ENCODE results near the gene ATF7IP2. TPM values are rescaled to one million over a fixed set of nuclear protein-coding genes. Genes with fewer than 3 reads are reported as not detected.
"Not testable (repeated sequence)": the region's sequence is repeated elsewhere in the genome, so short reads cannot be mapped to it uniquely, and the experiment has no call there.

Gene ATF7IP2
- total and polyA plus RNA-seq, 3 experiments from 2014 or later, result 12.4 to 119 (median 14.3) TPM

- Mint-ChIP-seq H3K9me3 (peaks cover 17 to 53% (median 43%) of the 10 kb centered on the region in 5 donors), H3K4me1 (peaks cover 29 to 41% (median 30%) of the 10 kb centered on the region in 3 donors), H3K27me3 (no peaks in the 10 kb centered on the region), H3K27ac (peak overlapping the region in 3 of 8 donors; percentile 32 to 74 (median 50)), H3K4me3 (no peak overlapping the region), H3K36me3 (peaks cover 25 to 77% (median 48%) of the 10 kb centered on the region in 3 donors)
- H3K4me1 ChIP-seq (ENCODE audit: insufficient read depth, low read length), result no peaks in the 10 kb centered on the region
- no peak overlapping the region for H3K4me3 ChIP-seq (ENCODE audit: low read length)
- no peaks in the 10 kb centered on the region for H3K27me3 ChIP-seq (ENCODE audit: insufficient read depth, low read length, poor library complexity, severe bottlenecking)
- CTCF ChIA-PET, result no interaction called here
- DNase-seq, result no peak
- no peaks in the 10 kb centered on the region for H3K36me3 ChIP-seq (ENCODE audit: insufficient read depth, low read length)
- H3K27ac ChIP-seq (ENCODE audit: low read depth, low read length), result no peak overlapping the region
- POLR2A ChIA-PET, result no interaction called here
- peaks cover 32% of the 10 kb centered on the region for H3K9me3 ChIP-seq (ENCODE audit: low read length)
Observed at GRCh38 chr16:10405386-10405939, 19.6 kb downstream of the ATF7IP2 start.

- peaks cover 28% of the 10 kb centered on the region for H3K9me3 ChIP-seq (ENCODE audit: low read length)
- H3K4me3 ChIP-seq (ENCODE audit: low read length), result no peak overlapping the region
- H3K4me1 ChIP-seq (ENCODE audit: insufficient read depth, low read length), result no peaks in the 10 kb centered on the region
- no peak overlapping the region for H3K27ac ChIP-seq (ENCODE audit: low read depth, low read length)
- Mint-ChIP-seq H3K4me3 (no peak overlapping the region), H3K36me3 (peaks cover 17 to 84% (median 51%) of the 10 kb centered on the region in 3 donors), H3K4me1 (peaks cover 13 to 43% (median 21%) of the 10 kb centered on the region in 3 donors), H3K27me3 (no peaks in the 10 kb centered on the region), H3K9me3 (peaks cover 41 to 77% (median 73%) of the 10 kb centered on the region in 5 donors), H3K27ac (peak overlapping the region in 3 of 8 donors; percentile 47 to 73 (median 48))
- ChIA-PET CTCF (no interaction called here), POLR2A (no interaction called here)
- H3K27me3 ChIP-seq (ENCODE audit: insufficient read depth, low read length, poor library complexity, severe bottlenecking), result no peaks in the 10 kb centered on the region
- H3K36me3 ChIP-seq (ENCODE audit: insufficient read depth, low read length), result no peaks in the 10 kb centered on the region
- no peak for DNase-seq
Observed at GRCh38 chr16:10408824-10409381, 23.0 kb downstream of the ATF7IP2 start.

GRCh38 chr16:10409713-10410112, 23.9 kb downstream of the ATF7IP2 start:
- H3K27ac ChIP-seq (ENCODE audit: low read depth, low read length); POLR2A ChIA-PET; H3K36me3 ChIP-seq (ENCODE audit: insufficient read depth, low read length); H3K4me3 ChIP-seq (ENCODE audit: low read length); H3K27me3 Mint-ChIP-seq; CTCF ChIA-PET; H3K4me1 ChIP-seq (ENCODE audit: insufficient read depth, low read length); H3K27me3 ChIP-seq (ENCODE audit: insufficient read depth, low read length, poor library complexity, severe bottlenecking); DNase-seq: not testable (repeated sequence)
- peaks cover 28% of the 10 kb centered on the region for H3K9me3 ChIP-seq (ENCODE audit: low read length)
- peak overlapping the region in 2 of 8 donors; percentile 38 for H3K27ac Mint-ChIP-seq
- H3K9me3 Mint-ChIP-seq, result peaks cover 46 to 84% (median 80%) of the 10 kb centered on the region in 5 donors
- peaks cover 20 to 87% (median 53%) of the 10 kb centered on the region in 3 donors for H3K36me3 Mint-ChIP-seq
- H3K4me3 Mint-ChIP-seq, result peak overlapping the region in 1 of 7 donors; percentile 37
- H3K4me1 Mint-ChIP-seq, result peaks cover 13 to 43% (median 21%) of the 10 kb centered on the region in 3 donors

- peaks cover 12 to 43% (median 21%) of the 10 kb centered on the region in 3 donors for H3K4me1 Mint-ChIP-seq
- Histone ChIP-seq H3K4me1 (ENCODE audit: insufficient read depth, low read length) (no peaks in the 10 kb centered on the region), H3K9me3 (ENCODE audit: low read length) (peaks cover 34% of the 10 kb centered on the region), H3K27me3 (ENCODE audit: insufficient read depth, low read length, poor library complexity, severe bottlenecking) (no peaks in the 10 kb centered on the region), H3K27ac (ENCODE audit: low read depth, low read length) (no peak overlapping the region), H3K4me3 (ENCODE audit: low read length) (no peak overlapping the region), H3K36me3 (ENCODE audit: insufficient read depth, low read length) (no peaks in the 10 kb centered on the region)
- peaks cover 53 to 91% (median 87%) of the 10 kb centered on the region in 5 donors for H3K9me3 Mint-ChIP-seq
- H3K27me3 Mint-ChIP-seq, result no peaks in the 10 kb centered on the region
- no peak overlapping the region for H3K4me3 Mint-ChIP-seq
- peak overlapping the region in 1 of 8 donors; percentile 83 for H3K27ac Mint-ChIP-seq
- CTCF ChIA-PET, result no interaction called here
- DNase-seq, result no peak
- peaks cover 27 to 92% (median 56%) of the 10 kb centered on the region in 3 donors for H3K36me3 Mint-ChIP-seq
- POLR2A ChIA-PET, result no interaction called here
Observed at GRCh38 chr16:10410469-10410868, 24.6 kb downstream of the ATF7IP2 start.

- H3K9me3 ChIP-seq (ENCODE audit: low read length), result peaks cover 38% of the 10 kb centered on the region
- Mint-ChIP-seq H3K36me3 (peaks cover 29 to 93% (median 68%) of the 10 kb centered on the region in 3 donors), H3K4me1 (peaks cover 11 to 43% (median 21%) of the 10 kb centered on the region in 3 donors), H3K27ac (peak overlapping the region in 2 of 8 donors; percentile 3 to 70), H3K27me3 (no peaks in the 10 kb centered on the region), H3K9me3 (peaks cover 57 to 98% (median 92%) of the 10 kb centered on the region in 5 donors), H3K4me3 (no peak overlapping the region)
- DNase-seq, result no peak
- ChIA-PET CTCF (no interaction called here), POLR2A (no interaction called here)
- no peaks in the 10 kb centered on the region for H3K27me3 ChIP-seq (ENCODE audit: insufficient read depth, low read length, poor library complexity, severe bottlenecking)
- no peak overlapping the region for H3K4me3 ChIP-seq (ENCODE audit: low read length)
- H3K36me3 ChIP-seq (ENCODE audit: insufficient read depth, low read length), result no peaks in the 10 kb centered on the region
- H3K4me1 ChIP-seq (ENCODE audit: insufficient read depth, low read length), result no peaks in the 10 kb centered on the region
- no peak overlapping the region for H3K27ac ChIP-seq (ENCODE audit: low read depth, low read length)
Observed at GRCh38 chr16:10412935-10413601, 27.2 kb downstream of the ATF7IP2 start.

GRCh38 chr16:10418204-10418603, 32.3 kb downstream of the ATF7IP2 start:
- POLR2A ChIA-PET; H3K27ac ChIP-seq (ENCODE audit: low read depth, low read length); H3K4me1 Mint-ChIP-seq; H3K27me3 Mint-ChIP-seq; H3K27ac Mint-ChIP-seq; H3K4me3 ChIP-seq (ENCODE audit: low read length); DNase-seq; H3K36me3 ChIP-seq (ENCODE audit: insufficient read depth, low read length); H3K4me3 Mint-ChIP-seq; H3K27me3 ChIP-seq (ENCODE audit: insufficient read depth, low read length, poor library complexity, severe bottlenecking); CTCF ChIA-PET; H3K4me1 ChIP-seq (ENCODE audit: insufficient read depth, low read length): not testable (repeated sequence)
- peaks cover 35 to 66% (median 61%) of the 10 kb centered on the region in 5 donors for H3K9me3 Mint-ChIP-seq
- H3K36me3 Mint-ChIP-seq, result peaks cover 39 to 82% (median 68%) of the 10 kb centered on the region in 3 donors
- peaks cover 36% of the 10 kb centered on the region for H3K9me3 ChIP-seq (ENCODE audit: low read length)

GRCh38 chr16:10419701-10420100, 33.8 kb downstream of the ATF7IP2 start:
- POLR2A ChIA-PET, result no interaction called here
- Histone ChIP-seq H3K27ac (ENCODE audit: low read depth, low read length) (no peak overlapping the region), H3K4me3 (ENCODE audit: low read length) (no peak overlapping the region), H3K4me1 (ENCODE audit: insufficient read depth, low read length) (no peaks in the 10 kb centered on the region), H3K9me3 (ENCODE audit: low read length) (peaks cover 36% of the 10 kb centered on the region), H3K36me3 (ENCODE audit: insufficient read depth, low read length) (peaks cover 5% of the 10 kb centered on the region), H3K27me3 (ENCODE audit: insufficient read depth, low read length, poor library complexity, severe bottlenecking) (no peaks in the 10 kb centered on the region)
- Mint-ChIP-seq H3K4me3 (no peak overlapping the region), H3K36me3 (peaks cover 42 to 74% (median 59%) of the 10 kb centered on the region in 3 donors), H3K4me1 (peaks cover 0 to 2% (median 0%) of the 10 kb centered on the region in 3 donors), H3K27me3 (no peaks in the 10 kb centered on the region), H3K27ac (peak overlapping the region in 1 of 8 donors; percentile 11), H3K9me3 (peaks cover 25 to 52% (median 47%) of the 10 kb centered on the region in 5 donors)
- DNase-seq, result no peak
- CTCF ChIA-PET, result no interaction called here

GRCh38 chr16:10421596-10421995, 35.7 kb downstream of the ATF7IP2 start:
- H3K9me3 Mint-ChIP-seq, result peaks cover 9 to 35% (median 31%) of the 10 kb centered on the region in 5 donors
- no peak overlapping the region for H3K4me3 ChIP-seq (ENCODE audit: low read length)
- ChIA-PET POLR2A (no interaction called here), CTCF (no interaction called here)
- H3K4me1 ChIP-seq (ENCODE audit: insufficient read depth, low read length), result no peaks in the 10 kb centered on the region
- H3K27me3 ChIP-seq (ENCODE audit: insufficient read depth, low read length, poor library complexity, severe bottlenecking), result no peaks in the 10 kb centered on the region
- peaks cover 23% of the 10 kb centered on the region for H3K9me3 ChIP-seq (ENCODE audit: low read length)
- H3K36me3 Mint-ChIP-seq, result peaks cover 28 to 57% (median 44%) of the 10 kb centered on the region in 3 donors
- no peak for DNase-seq
- no peak overlapping the region for H3K27ac ChIP-seq (ENCODE audit: low read depth, low read length)
- H3K27ac Mint-ChIP-seq, result no peak overlapping the region
- peaks cover 5% of the 10 kb centered on the region for H3K36me3 ChIP-seq (ENCODE audit: insufficient read depth, low read length)
- H3K27me3 Mint-ChIP-seq, result no peaks in the 10 kb centered on the region
- peaks cover 0 to 2% (median 0%) of the 10 kb centered on the region in 3 donors for H3K4me1 Mint-ChIP-seq
- H3K4me3 Mint-ChIP-seq, result no peak overlapping the region

All from CD8-positive, alpha-beta memory T cell (primary cell).